ENCODE data around the gene PGBD2. TPM values are rescaled to one million over a fixed set of nuclear protein-coding genes. Genes with fewer than 3 reads are reported as not detected.

Gene PGBD2
- total and polyA plus RNA-seq, 9 of the 15 experiments (the other 6 are each of a cell fraction or from before 2014, with no cell fraction given) = 11.9 to 21.8 (median 14.7) TPM

DNA sequence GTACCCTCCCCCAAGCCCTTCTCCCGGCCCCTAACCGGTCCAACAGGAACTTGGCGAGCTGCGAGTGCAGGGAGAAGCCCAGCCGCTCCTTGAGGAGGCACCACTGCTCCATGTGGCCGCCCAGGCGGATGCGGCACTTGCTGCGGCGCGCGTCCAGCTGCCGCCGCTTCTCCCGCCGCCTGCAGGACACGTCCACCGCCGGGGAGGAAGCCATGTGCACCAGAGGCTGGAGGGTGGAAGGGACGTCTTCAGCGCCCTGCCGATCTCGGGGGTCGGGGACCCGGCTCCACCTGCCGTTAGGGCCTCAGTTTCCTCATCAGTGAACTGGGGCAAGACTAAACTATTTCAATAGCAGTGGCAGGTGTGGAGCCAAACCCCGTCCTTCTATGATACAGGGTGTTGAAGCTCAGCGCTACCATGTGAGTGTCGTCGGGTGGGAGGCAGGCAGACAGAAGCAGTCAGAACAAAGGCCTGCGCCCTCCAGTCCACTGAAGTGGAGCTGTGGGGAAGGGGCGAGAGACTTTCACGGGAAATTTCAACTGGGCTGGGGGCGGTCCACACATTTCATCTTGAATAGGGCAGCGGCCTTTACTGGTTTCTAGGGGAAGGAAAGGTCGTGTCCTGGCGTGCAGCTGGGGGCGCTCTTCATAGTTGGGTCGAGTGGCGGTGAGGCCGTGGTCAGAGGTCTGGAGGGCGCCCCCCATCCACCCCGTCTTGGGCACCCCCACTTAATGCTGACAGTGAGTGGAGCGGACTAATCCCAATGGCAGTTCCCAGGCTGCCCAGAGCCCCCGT lies 47.7 kb upstream of the PGBD2 start (continued):
- TF ChIP-seq, protein P1, sequence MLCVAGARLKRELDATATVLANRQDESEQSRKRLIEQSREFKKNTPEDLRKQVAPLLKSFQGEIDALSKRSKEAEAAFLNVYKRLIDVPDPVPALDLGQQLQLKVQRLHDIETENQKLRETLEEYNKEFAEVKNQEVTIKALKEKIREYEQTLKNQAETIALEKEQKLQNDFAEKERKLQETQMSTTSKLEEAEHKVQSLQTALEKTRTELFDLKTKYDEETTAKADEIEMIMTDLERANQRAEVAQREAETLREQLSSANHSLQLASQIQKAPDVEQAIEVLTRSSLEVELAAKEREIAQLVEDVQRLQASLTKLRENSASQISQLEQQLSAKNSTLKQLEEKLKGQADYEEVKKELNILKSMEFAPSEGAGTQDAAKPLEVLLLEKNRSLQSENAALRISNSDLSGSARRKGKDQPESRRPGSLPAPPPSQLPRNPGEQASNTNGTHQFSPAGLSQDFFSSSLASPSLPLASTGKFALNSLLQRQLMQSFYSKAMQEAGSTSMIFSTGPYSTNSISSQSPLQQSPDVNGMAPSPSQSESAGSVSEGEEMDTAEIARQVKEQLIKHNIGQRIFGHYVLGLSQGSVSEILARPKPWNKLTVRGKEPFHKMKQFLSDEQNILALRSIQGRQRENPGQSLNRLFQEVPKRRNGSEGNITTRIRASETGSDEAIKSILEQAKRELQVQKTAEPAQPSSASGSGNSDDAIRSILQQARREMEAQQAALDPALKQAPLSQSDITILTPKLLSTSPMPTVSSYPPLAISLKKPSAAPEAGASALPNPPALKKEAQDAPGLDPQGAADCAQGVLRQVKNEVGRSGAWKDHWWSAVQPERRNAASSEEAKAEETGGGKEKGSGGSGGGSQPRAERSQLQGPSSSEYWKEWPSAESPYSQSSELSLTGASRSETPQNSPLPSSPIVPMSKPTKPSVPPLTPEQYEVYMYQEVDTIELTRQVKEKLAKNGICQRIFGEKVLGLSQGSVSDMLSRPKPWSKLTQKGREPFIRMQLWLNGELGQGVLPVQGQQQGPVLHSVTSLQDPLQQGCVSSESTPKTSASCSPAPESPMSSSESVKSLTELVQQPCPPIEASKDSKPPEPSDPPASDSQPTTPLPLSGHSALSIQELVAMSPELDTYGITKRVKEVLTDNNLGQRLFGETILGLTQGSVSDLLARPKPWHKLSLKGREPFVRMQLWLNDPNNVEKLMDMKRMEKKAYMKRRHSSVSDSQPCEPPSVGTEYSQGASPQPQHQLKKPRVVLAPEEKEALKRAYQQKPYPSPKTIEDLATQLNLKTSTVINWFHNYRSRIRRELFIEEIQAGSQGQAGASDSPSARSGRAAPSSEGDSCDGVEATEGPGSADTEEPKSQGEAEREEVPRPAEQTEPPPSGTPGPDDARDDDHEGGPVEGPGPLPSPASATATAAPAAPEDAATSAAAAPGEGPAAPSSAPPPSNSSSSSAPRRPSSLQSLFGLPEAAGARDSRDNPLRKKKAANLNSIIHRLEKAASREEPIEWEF (CRISPR knock-in tag; IDR thresholded peaks at IDR 0.05) = no peak
- TF ChIP-seq, protein P2, sequence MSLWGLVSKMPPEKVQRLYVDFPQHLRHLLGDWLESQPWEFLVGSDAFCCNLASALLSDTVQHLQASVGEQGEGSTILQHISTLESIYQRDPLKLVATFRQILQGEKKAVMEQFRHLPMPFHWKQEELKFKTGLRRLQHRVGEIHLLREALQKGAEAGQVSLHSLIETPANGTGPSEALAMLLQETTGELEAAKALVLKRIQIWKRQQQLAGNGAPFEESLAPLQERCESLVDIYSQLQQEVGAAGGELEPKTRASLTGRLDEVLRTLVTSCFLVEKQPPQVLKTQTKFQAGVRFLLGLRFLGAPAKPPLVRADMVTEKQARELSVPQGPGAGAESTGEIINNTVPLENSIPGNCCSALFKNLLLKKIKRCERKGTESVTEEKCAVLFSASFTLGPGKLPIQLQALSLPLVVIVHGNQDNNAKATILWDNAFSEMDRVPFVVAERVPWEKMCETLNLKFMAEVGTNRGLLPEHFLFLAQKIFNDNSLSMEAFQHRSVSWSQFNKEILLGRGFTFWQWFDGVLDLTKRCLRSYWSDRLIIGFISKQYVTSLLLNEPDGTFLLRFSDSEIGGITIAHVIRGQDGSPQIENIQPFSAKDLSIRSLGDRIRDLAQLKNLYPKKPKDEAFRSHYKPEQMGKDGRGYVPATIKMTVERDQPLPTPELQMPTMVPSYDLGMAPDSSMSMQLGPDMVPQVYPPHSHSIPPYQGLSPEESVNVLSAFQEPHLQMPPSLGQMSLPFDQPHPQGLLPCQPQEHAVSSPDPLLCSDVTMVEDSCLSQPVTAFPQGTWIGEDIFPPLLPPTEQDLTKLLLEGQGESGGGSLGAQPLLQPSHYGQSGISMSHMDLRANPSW (CRISPR knock-in tag; IDR thresholded peaks at IDR 0.05) = peak; percentile 84
- TF ChIP-seq PYGO2 (tag; IDR thresholded peaks at IDR 0.05) (no peak), STAT5B (CRISPR knock-in tag; IDR thresholded peaks at IDR 0.05) (no peak), IFI16 (CRISPR knock-in tag; IDR thresholded peaks at IDR 0.05) (no peak), TRIM28 (IDR thresholded peaks at IDR 0.05) (no peak), SP1 (CRISPR knock-in tag; IDR thresholded peaks at IDR 0.05) (peak; percentile 58; the same call in 1 of the 2 replicates), U2AF1 (optimal IDR thresholded peaks at IDR 0.05; ENCODE audit: low read depth, low read length) (no peak), CBFB (CRISPR knock-in tag; IDR thresholded peaks at IDR 0.05) (0 out of 2 replicates have a peak, but pooled peaks have one; percentile 26), BRD4 (IDR thresholded peaks at IDR 0.05) (no peak), CBX2 (IDR thresholded peaks at IDR 0.05; ENCODE audit: insufficient read depth, low read length, poor library complexity, severe bottlenecking) (no peak), RBM22 (IDR thresholded peaks at IDR 0.05; ENCODE audit: low read depth, low read length, poor library complexity, severe bottlenecking) (peak; percentile 33), CBFA2T2 (conservative IDR thresholded peaks at IDR 0.05) (no peak), EHMT2 (IDR thresholded peaks at IDR 0.05) (no peak), ZNF316 (IDR thresholded peaks at IDR 0.05) (no peak), BCOR (IDR thresholded peaks at IDR 0.05) (no peak; the same call in 1 of the 2 replicates)
- TF ChIP-seq, protein P3, sequence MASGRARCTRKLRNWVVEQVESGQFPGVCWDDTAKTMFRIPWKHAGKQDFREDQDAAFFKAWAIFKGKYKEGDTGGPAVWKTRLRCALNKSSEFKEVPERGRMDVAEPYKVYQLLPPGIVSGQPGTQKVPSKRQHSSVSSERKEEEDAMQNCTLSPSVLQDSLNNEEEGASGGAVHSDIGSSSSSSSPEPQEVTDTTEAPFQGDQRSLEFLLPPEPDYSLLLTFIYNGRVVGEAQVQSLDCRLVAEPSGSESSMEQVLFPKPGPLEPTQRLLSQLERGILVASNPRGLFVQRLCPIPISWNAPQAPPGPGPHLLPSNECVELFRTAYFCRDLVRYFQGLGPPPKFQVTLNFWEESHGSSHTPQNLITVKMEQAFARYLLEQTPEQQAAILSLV (tag; IDR thresholded peaks at IDR 0.05) = no peak
- TF ChIP-seq, protein P4, sequence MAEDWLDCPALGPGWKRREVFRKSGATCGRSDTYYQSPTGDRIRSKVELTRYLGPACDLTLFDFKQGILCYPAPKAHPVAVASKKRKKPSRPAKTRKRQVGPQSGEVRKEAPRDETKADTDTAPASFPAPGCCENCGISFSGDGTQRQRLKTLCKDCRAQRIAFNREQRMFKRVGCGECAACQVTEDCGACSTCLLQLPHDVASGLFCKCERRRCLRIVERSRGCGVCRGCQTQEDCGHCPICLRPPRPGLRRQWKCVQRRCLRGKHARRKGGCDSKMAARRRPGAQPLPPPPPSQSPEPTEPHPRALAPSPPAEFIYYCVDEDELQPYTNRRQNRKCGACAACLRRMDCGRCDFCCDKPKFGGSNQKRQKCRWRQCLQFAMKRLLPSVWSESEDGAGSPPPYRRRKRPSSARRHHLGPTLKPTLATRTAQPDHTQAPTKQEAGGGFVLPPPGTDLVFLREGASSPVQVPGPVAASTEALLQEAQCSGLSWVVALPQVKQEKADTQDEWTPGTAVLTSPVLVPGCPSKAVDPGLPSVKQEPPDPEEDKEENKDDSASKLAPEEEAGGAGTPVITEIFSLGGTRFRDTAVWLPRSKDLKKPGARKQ (CRISPR knock-in tag; IDR thresholded peaks at IDR 0.05) = no peak
